ENCODE measurements around the gene SIAE. TPM values are rescaled to one million over a fixed set of nuclear protein-coding genes. Genes with fewer than 3 reads are reported as not detected.

The SIAE gene
- total and polyA plus RNA-seq, 2 experiments from 2014 or later: 24.0 to 35.5 TPM

- no peaks in the 10 kb centered on the region for H3K36me3 ChIP-seq (replicated peaks; ENCODE audit: insufficient read depth, low read depth)
- peak overlapping the region; percentile 85 for H3K4me2 ChIP-seq
- TF ChIP-seq EZH2phosphoT487 (IDR thresholded peaks at IDR 0.05; ENCODE audit: low read depth, severe bottlenecking, unreplicated experiment): no peak
- TF ChIP-seq EZH2 (IDR thresholded peaks at IDR 0.05; ENCODE audit: borderline replicate concordance): no peak
- TF ChIP-seq, protein P1, sequence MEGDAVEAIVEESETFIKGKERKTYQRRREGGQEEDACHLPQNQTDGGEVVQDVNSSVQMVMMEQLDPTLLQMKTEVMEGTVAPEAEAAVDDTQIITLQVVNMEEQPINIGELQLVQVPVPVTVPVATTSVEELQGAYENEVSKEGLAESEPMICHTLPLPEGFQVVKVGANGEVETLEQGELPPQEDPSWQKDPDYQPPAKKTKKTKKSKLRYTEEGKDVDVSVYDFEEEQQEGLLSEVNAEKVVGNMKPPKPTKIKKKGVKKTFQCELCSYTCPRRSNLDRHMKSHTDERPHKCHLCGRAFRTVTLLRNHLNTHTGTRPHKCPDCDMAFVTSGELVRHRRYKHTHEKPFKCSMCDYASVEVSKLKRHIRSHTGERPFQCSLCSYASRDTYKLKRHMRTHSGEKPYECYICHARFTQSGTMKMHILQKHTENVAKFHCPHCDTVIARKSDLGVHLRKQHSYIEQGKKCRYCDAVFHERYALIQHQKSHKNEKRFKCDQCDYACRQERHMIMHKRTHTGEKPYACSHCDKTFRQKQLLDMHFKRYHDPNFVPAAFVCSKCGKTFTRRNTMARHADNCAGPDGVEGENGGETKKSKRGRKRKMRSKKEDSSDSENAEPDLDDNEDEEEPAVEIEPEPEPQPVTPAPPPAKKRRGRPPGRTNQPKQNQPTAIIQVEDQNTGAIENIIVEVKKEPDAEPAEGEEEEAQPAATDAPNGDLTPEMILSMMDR (IDR thresholded peaks at IDR 0.05; ENCODE audit: poor library complexity): no peak
- H2AFZ ChIP-seq: peak overlapping the region; percentile 88
- DNase-seq (ENCODE audit: low spot score): peak; percentile 32
- H3K4me3 ChIP-seq: peak overlapping the region; percentile 69
- H3K27ac ChIP-seq: peak overlapping the region; percentile 82
- H3K9me2 ChIP-seq (replicated peaks; ENCODE audit: insufficient read depth): no peaks in the 10 kb centered on the region
- H3K9me3 ChIP-seq (ENCODE audit: low read depth): no peaks in the 10 kb centered on the region
- 46% methylated on average over 7 of the region's 7 CpGs for WGBS (ENCODE audit: low lambda C conversion rate, missing lambda C conversion rate)
- H4K20me1 ChIP-seq (ENCODE audit: insufficient read depth, poor library complexity, severe bottlenecking): no peaks in the 10 kb centered on the region
- H3K79me2 ChIP-seq: no peaks in the 10 kb centered on the region
- H3K27me3 ChIP-seq: no peaks in the 10 kb centered on the region
- peaks cover 6% of the 10 kb centered on the region for H3K4me1 ChIP-seq (ENCODE audit: insufficient read depth)
These were observed 863 bp downstream of the SIAE start for GRCh38 chr11:124672536-124673215.

GRCh38 chr11:124670732-124671131 is 2.8 kb downstream of the SIAE start:
- Histone ChIP-seq H3K27me3 (no peaks in the 10 kb centered on the region), H2AFZ (no peak overlapping the region), H3K9me3 (ENCODE audit: low read depth) (no peaks in the 10 kb centered on the region), H3K9me2 (replicated peaks; ENCODE audit: insufficient read depth) (no peaks in the 10 kb centered on the region), H3K4me3 (no peak overlapping the region), H3K27ac (no peak overlapping the region), H3K4me2 (no peak overlapping the region), H3K79me2 (no peaks in the 10 kb centered on the region), H4K20me1 (ENCODE audit: insufficient read depth, poor library complexity, severe bottlenecking) (no peaks in the 10 kb centered on the region), H3K36me3 (replicated peaks; ENCODE audit: insufficient read depth, low read depth) (no peaks in the 10 kb centered on the region), H3K4me1 (ENCODE audit: insufficient read depth) (peaks cover 6% of the 10 kb centered on the region)
- TF ChIP-seq EZH2 (IDR thresholded peaks at IDR 0.05; ENCODE audit: borderline replicate concordance): no peak
- TF ChIP-seq EZH2phosphoT487 (IDR thresholded peaks at IDR 0.05; ENCODE audit: low read depth, severe bottlenecking, unreplicated experiment): no peak
- 77% methylated on average over 3 of the region's 3 CpGs for WGBS (ENCODE audit: low lambda C conversion rate, missing lambda C conversion rate)
- DNase-seq (ENCODE audit: low spot score): no peak

DNA sequence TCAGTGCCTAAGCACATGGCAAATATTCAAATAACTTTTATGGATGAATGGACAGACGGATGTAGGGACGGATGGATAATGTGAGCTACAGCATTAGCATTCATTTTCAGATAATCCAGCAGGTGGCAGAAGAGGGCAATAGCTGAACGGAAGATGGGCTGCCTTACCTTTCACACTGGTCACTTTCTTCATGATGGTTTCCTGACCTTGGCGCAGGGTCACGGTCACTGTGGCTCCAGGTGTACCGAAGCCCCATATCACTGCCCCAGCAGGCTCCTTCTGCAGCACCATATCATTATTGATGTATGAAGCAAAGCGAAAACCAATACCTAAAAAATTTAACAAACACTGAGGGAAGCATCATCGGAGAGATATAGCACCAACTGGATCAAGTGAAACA is 4.3 kb downstream of the SIAE start:
- no peaks in the 10 kb centered on the region for H3K9me2 ChIP-seq (replicated peaks; ENCODE audit: insufficient read depth)
- no peak overlapping the region for H3K27ac ChIP-seq
- H3K4me2 ChIP-seq: no peak overlapping the region
- H3K4me1 ChIP-seq (ENCODE audit: insufficient read depth): peaks cover under 1% of the 10 kb centered on the region
- no peaks in the 10 kb centered on the region for H3K9me3 ChIP-seq (ENCODE audit: low read depth)
- no peak overlapping the region for H3K4me3 ChIP-seq
- DNase-seq (ENCODE audit: low spot score): peak; percentile 62
- H4K20me1 ChIP-seq (ENCODE audit: insufficient read depth, poor library complexity, severe bottlenecking): no peaks in the 10 kb centered on the region
- H3K27me3 ChIP-seq: no peaks in the 10 kb centered on the region
- TF ChIP-seq EZH2 (IDR thresholded peaks at IDR 0.05; ENCODE audit: borderline replicate concordance) (no peak), EZH2phosphoT487 (IDR thresholded peaks at IDR 0.05; ENCODE audit: low read depth, severe bottlenecking, unreplicated experiment) (no peak)
- TF ChIP-seq, protein P1 (IDR thresholded peaks at IDR 0.05; ENCODE audit: poor library complexity): peak; percentile 75
- H3K36me3 ChIP-seq (replicated peaks; ENCODE audit: insufficient read depth, low read depth): no peaks in the 10 kb centered on the region
- no peak overlapping the region for H2AFZ ChIP-seq
- no peaks in the 10 kb centered on the region for H3K79me2 ChIP-seq
- 20% methylated on average over 8 of the region's 8 CpGs for WGBS (ENCODE audit: low lambda C conversion rate, missing lambda C conversion rate)

- TF ChIP-seq EZH2phosphoT487 (IDR thresholded peaks at IDR 0.05; ENCODE audit: low read depth, severe bottlenecking, unreplicated experiment) (no peak), EZH2 (IDR thresholded peaks at IDR 0.05; ENCODE audit: borderline replicate concordance) (no peak)
- TF ChIP-seq, protein P1 (IDR thresholded peaks at IDR 0.05; ENCODE audit: poor library complexity): no peak
- Histone ChIP-seq H3K9me2 (replicated peaks; ENCODE audit: insufficient read depth) (no peaks in the 10 kb centered on the region), H3K4me3 (no peak overlapping the region), H3K9me3 (ENCODE audit: low read depth) (no peaks in the 10 kb centered on the region), H2AFZ (no peak overlapping the region), H3K36me3 (replicated peaks; ENCODE audit: insufficient read depth, low read depth) (no peaks in the 10 kb centered on the region), H3K79me2 (no peaks in the 10 kb centered on the region), H3K27ac (no peak overlapping the region), H3K4me1 (ENCODE audit: insufficient read depth) (no peaks in the 10 kb centered on the region), H3K4me2 (no peak overlapping the region), H3K27me3 (no peaks in the 10 kb centered on the region), H4K20me1 (ENCODE audit: insufficient read depth, poor library complexity, severe bottlenecking) (no peaks in the 10 kb centered on the region)
- WGBS (ENCODE audit: low lambda C conversion rate, missing lambda C conversion rate): 99% methylated on average over 3 of the region's 3 CpGs
- DNase-seq (ENCODE audit: low spot score): no peak
These were observed 5.9 kb downstream of the SIAE start for GRCh38 chr11:124667601-124668000.

Measured in hepatocyte (in vitro differentiated cells).